K562 (cell line): ENCODE measurements around the gene TEPSIN. TPM values are rescaled to one million over a fixed set of nuclear protein-coding genes. Genes with fewer than 3 reads are reported as not detected.

ENCODE experiments used
- LARP7 ChIP-seq: fragments of 450-650 bp; IDR thresholded peaks from 2 replicates; pipeline ENCODE4 v1.6.1; 2016
- MEIS2 ChIP-seq: fragments of 450-650 bp; IDR thresholded peaks from 2 replicates; pipeline ENCODE4 v1.6.1; 2014; ENCODE audit warnings: mild to moderate bottlenecking; ENCODE audit not compliant: partially characterized antibody
- SMARCA5 ChIP-seq: fragments of 450-650 bp; IDR thresholded peaks from 2 replicates; pipeline ENCODE4 v1.6.1; 2016
- SUPT5H ChIP-seq: fragments of 450-650 bp; IDR thresholded peaks from 2 replicates; pipeline ENCODE4 v1.6.1; 2016
- TRIM24 ChIP-seq, 2 experiments: fragments of 450-650 bp; IDR thresholded peaks; 2 replicates each; pipeline ENCODE4 v1.6.1; 2016
- ZFP91 ChIP-seq: sonication (generic); formaldehyde crosslinking; IDR thresholded peaks from 2 replicates; pipeline ENCODE4 v1.8.0; 2022; ENCODE audit warnings: mild to moderate bottlenecking, missing genetic modification reagents
- ZNF407 ChIP-seq: fragments of 450-650 bp; IDR thresholded peaks from 2 replicates; pipeline ENCODE4 v1.6.1; 2016; ENCODE audit warnings: low read depth
- polyA plus RNA-seq, 8 experiments: library from polyadenylated mRNA; depleted of rRNA in 4 of 8; stranded (reverse) in 5 of 8; unstranded in 3 of 8; fragments of >200 nt; fragmentation: Nextera tagmentation in 2 of 8; fragmentation: Illumina TruSeq in 1 of 8; extraction: Ambion mirVana in 2 of 8; extraction: Trizol in 1 of 8; gene quantifications; 2 replicates each; pipeline versions ENCODE4 v1.2.1 to v1.2.3, GENCODE V29; 2011 to 2014; ENCODE audit warnings: inconsistent platforms in 1 of 8, missing spikeins in 1 of 8
- total RNA-seq, 7 experiments: library from RNA; depleted of rRNA in 6 of 7; stranded (reverse); fragments of >200 nt in 6 of 7; fragmentation: Illumina TruSeq in 2 of 7; extraction: Trizol in 2 of 7; gene quantifications; 2 replicates each; pipeline versions ENCODE4 v1.2.1 to v1.2.3, GENCODE V29; 2011 to 2021; ENCODE audit warnings: low replicate concordance in 1 of 7

Gene TEPSIN
- total and polyA plus RNA-seq, 9 of the 15 experiments (the other 6 are each of a cell fraction or from before 2014, with no cell fraction given): 0.80 to 29.8 (median 5.3) TPM

- TF ChIP-seq ZNF407 (peak; percentile 59; the same call in 1 of the 2 replicates), SUPT5H (peak; percentile 65), SMARCA5 (peak; percentile 82), ZFP91 (CRISPR knock-in tag) (peak; percentile 13; the same call in 1 of the 2 replicates), LARP7 (peak; percentile 98), MEIS2 (peak; percentile 55), TRIM24 (IDR thresholded peaks at IDR 0.05) (peak; percentile 33 to 44; a peak in 1 of 4 replicates)
These were observed 14.7 kb upstream of the TEPSIN start (continued) for GRCh38 chr17:81253358-81254131.
